Stimulated activated CD4-positive, alpha-beta T cell treated with anti-CD3 and anti-CD28 coated beads, Interleukin-1b, Interleukin-23, amount 100 ng/mL, for 4 hours (primary cell): ENCODE measurements around the gene ALLC.
"Not testable (repeated sequence)": the region's sequence is repeated elsewhere in the genome, so short reads cannot be mapped to it uniquely, and the experiment has no call there.

Source experiments
- DNase-seq, 2 donors: peaks; one replicate each; pipeline ENCODE4 v3.0.0-alpha.2; 2020; ENCODE audit warnings: low read depth in 2 of 2

The ALLC gene

DNA sequence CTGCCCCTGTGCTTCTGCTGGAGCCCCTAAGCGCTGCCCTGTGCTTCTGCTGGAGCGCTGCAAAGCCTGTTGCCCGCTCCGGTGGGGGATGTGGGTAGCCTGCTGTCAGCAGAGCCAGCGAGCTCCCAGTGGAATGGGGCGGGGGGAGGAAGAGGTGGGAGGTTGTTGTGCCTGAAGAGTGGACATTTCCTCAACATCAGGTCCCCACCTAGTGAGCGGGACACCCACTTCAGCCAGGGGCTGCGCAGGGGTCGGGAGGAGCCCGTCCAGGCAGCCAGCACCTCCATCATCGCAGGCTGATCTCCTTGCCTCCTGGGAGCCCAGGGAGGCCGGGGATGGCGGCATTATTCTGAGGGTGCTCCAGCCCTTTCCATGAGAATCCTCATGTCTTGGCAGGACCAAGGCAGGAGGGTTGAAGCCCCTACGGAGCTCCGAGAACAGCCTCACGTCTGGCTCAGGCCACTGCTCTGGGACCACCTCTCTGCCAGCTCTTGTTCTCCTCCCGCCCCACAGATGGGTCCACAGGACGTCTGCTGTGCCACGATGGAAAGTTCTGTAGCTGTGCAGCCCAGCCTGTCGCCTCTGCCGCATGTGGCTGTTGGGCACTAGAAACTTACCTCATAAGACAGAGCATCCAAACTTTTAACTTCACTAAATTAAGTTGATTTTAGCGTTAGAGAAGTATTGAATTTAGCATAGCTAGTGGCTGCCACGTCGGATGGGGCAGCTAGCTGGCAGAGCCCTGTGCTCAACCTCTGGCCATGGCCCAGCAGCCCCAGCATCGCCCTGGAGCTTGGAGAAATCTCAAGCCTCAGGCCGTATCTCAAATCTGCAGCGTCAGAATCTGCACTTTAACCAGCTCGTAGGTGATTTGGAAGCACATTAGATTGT lies 1.9 kb upstream of the ALLC start:
- no peak for DNase-seq

DNA sequence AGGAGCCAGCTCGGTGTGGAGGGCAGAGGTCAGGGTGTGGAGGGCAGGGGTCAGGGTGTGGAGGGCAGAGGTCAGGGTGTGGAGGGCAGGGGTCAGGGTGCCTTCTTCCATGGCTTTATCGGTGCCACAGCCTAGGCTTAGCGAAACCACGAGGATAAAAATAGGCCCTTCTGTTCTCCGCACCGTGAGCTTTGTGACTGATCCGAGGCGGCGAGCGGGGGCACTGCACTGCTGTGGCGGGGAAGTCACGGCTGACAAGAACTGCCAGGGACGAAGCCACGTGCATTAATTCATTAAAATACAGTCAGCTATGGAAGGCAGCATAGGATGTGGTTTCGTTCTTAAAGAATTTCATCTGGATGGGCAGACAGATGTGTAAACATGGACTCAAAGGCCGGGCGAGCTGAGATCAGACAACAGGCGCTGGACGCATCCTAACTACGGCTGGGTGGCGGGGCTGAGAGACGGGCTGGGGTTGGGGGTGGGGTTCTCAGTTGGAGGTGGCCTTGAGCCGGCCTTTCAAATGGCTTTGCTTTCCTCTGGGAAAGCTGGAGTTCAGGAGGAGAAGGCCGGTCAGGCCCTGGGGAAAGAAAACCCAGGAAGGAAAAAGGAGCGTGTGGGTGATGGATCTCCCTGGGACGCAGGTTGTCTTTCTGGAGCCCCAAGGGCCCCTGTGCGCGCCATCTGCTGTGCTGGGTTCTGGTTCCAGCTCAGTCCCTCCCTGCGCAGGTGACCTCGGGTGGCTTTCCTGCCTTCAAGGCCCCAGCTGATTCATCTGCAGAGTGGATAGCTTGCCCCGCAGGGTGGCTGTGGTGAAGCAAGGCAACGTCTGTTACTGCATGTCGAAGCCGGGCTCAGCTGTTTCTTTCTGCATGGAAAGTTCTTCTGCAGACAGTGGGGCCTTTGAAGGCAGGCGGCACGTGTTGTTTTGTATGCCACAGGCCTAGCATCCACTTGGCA lies 958 bp upstream of the ALLC start:
- DNase-seq = no peak

DNA sequence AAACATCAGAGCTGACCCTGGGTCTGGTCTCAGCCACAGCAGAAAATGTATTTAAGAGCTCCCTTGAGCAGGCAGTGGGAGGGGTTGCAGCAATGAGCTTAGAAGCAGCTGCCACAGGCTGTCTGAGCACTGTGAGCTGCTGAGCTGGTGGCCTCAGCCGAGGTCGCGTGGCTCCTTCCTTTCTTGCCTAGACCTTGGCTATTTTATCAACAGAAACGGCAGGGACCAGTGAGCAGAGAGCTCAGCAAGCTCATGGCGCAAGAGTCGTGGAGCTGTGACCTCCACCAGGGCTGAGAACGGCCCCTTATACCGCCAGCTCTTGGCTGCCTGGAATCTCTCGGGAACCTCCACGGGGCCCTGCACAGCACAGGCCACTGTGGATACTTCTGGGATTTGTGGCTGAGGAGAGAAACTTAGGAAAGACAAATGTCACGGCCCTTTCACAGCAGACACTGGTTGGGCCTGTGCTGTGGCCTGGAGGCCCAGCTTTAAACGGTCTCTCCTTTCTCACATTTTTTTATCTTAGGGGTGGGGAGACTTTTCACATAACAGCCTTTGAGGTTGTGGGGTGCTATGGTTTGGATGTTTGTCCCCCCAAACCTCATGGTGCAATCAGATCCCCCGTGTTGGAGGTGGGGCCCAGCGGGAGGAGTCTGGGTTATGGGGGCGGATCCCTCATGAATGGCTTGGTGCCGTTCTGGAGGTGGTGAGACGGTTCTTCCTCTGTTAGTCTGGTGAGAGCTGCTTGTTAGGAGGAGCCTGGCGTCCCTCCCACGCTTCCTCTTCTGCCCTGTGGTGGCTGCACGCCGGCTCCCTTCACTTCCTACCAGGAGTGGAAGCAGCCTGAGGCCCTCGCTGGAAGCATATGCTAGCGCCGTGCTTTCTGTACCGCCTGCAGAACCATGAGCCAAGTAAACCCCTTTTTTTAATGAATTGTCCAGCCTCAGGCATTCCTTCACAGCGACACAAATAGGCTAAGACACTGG lies 1.7 kb downstream of the ALLC start:
- no peak for DNase-seq

DNA sequence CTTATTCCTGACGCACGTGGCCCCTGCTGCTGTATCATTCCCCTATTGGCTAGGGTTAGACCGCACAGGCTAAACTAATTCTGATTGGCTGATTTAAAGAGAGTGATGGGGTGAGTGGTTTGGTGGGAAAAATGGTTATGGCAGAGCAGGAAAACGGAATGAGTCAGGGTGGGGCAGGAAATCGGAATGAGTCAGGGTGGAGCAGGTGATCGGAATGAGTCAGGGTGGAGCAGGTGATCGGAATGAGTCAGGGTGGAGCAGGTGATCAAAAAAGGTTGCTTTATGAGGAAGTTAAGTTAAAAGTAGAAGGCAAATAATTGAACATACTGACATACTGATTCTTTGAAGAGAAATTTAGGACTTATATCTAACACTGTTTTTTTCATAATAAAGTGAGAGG lies 2.6 kb downstream of the ALLC start:
- not testable (repeated sequence) for DNase-seq

DNA sequence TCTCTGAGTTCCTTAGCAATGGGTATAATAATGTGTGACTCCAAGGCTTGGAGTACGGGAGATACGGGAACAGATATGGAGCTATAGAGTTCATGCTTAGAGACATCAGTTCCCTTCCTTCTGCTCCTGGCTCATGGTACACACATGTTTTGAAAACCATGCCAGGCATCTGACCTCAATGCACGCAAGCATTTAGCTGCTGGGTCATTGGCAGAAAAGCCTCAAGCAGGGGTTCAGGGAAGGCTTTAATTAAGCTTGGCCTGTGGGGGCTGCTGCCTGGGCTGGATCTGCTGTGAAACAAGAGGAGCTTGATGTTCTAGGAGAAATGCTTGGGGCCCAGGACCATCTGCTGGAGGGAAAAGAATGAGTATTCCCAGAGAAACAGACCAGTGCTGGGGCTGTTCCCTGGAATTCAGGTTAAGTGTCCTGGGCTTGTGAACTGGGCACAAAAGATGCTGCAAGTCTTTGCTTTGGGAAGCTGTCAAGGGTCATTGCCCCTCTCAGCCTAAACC lies 3.2 kb downstream of the ALLC start:
- DNase-seq = no peak

DNA sequence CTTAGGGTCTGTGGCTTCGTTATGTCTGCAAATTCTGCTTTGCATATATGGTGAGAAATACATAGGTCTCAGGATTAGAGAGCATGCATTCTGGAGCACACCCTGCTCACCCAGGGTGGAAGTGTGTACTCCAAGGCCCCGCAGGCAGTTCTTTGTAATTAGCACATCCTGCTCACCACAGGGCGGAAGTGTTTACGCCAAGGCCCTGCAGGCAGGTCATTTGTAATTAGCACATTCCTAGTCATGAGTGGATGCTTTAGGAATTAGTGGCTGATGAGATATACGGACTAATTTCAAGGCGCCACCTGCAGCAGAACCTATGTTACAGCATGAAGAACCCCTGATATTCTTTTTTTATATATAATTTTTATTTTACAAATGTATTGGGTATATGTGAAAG lies 4.2 kb downstream of the ALLC start:
- no peak for DNase-seq

DNA sequence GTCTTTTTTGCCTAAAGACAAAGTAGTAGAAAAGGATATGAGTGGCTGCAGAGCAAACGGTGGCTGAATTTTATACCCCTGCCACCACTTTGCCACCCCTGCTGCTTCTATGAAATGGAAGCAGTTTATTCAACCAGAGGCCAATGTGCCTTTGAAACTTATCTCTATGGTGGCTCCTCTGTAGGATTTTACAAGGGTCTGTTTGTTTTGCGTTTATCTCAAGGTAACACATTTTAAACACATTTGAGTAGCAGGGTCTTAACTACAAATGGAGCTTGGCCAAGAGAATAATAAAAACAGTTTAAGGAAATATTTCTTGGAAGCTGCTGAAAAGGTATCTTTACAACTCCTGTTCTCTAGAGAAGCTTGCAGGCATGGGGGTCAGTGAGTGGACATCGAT lies 6.1 kb downstream of the ALLC start:
- DNase-seq = no peak

DNA sequence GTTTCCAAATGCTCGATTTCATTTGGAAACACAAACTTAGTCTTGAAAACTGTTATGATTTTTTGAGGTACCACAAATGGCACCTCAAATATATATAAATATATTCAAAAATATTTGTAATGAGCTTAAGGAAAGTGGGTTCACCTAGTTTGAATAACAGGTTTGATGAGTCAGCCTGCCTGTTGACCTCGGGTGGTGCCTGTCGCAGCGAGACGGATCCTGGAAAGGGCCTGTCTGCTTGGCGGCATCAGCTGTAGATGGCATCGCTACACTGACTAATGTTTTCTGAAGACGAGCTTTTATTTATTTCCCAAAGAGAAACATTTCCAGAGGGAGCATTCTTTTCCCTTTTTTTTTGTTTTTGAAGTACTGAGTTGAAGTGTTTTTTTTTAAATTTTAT lies 6.9 kb downstream of the ALLC start:
- DNase-seq = no peak

DNA sequence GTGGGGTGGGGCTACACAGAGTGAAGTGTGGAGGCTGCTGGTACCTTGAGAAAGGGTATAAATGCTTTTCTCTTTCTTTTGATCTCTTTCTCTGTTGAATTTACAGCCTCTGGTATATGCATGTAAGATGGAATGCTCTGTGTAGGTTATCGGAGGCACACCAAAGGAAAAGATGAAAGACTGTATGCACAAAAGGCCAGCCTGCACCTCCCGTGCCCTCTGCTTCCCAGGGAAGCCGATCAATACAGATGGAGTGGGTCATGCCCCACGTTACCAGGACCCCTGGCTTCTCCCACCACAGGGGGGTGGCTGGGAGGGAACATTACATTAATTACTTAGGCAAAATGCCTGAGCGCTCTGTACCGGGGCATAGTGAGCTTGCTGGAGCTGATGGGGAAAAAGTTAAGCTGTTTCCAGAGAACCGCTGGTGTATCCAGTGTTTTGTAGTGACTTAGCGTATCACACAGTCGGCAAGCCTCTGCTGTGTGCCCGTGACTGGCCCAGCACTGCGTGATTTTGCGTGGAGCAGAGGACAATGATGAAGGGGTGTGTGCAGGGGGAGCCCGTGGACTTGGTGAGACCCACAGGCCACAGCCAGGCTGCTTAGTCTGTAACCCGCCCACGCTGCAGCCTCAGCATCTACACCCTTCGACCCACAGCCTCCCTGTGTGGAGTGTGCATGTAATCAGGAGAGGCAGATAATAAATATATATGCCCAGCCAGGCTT lies 8.0 kb downstream of the ALLC start:
- no peak for DNase-seq

DNA sequence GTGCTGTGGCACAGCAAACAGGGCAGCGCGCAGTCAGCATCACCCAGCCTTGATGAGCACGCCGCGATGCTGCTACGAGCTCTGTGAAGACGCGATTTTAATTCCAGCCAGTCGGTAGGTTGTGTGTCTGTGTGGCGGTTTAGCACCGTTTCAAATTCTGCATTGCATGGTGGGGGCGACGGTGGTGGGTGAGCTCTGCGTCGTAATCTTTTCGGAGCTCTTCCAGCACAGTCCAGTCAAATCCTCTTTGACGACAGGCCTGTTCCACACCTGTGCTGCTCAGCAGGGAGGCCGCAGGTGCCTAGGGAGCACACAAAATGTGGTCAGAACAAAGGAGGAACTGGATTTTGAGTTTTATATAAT lies 8.6 kb downstream of the ALLC start:
- no peak for DNase-seq

DNA sequence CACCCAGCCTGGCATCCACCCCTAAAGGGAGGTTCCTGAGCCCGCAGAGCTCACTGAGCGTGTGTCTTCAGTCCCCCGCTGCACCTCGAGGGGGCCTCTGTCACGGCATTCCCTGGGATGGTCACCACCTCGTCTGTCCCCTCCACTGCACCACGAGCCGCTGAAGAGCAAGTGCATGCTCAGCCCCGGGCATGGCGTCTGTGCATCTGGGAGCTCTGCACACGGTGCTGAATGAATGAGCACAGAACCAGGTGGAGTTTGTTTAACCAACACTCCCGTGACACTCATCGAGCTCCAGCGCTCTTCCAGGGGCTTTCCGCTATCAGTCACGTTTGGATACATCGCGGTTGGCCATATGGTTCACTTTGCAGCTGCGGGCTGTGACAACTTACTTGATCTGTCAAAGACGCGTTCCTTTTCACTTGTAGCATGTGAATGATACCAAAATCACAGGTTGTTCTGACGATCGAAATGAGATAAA lies 9.2 kb downstream of the ALLC start:
- DNase-seq = no peak

DNA sequence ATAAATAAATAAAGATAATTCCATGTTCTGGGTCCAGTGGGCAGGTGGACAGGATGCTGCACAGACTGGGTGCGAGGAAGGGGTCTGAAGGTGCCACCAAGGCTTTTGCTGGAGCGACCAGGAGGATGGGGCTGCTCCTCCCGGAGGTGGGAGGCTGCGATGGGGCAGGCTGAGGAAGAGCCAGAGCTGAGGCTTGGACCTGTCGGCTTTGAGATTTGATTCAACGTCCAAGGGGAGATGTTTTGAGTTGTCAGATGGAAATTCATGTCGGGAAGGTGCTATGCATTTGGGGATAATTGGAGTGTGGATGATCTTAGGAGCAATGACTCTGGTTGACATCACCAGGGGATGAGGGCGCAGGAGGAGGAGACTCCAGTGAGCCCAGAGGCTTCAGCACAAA lies 11.7 kb downstream of the ALLC start:
- no peak for DNase-seq

DNA sequence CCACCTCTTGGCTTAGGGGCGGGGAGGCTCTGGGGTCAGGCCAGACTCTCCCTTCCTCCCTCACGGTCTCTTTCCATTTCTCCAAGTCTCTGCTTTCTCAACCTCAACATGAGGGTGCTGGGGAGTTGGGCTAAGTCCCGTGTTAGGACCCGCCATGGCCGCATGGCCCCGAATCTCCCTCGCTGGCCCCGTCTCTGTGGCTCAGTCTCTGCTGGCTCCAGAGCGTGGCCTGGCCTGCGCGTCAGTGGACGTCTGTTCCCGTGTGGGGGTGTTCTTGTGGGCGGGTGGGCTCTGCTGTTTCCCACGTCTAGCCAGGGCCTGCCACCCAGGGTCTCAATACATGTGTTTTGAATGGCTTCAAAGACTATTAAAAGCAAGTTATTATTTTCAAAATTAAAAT lies 12.4 kb downstream of the ALLC start:
- no peak for DNase-seq

DNA sequence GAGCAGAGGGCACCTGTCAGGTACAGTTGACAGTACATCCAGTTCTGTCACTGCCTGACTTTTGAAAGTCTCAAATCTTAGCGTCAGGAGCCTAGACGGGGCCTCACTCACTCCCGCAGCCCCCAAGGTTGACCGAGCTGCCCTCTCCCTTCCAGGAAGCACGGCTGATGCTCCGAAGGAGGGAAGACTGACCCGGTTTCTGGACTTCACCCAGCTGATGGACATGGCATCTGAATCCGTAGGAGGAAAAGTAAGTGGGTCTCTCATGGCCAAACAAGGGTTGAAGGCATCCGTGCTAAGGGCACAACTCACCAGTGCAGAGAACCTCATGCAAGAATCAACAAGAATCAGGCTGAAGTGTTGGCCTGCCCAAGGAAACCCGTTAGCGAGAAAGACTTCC lies 12.9 kb downstream of the ALLC start:
- DNase-seq = no peak

DNA sequence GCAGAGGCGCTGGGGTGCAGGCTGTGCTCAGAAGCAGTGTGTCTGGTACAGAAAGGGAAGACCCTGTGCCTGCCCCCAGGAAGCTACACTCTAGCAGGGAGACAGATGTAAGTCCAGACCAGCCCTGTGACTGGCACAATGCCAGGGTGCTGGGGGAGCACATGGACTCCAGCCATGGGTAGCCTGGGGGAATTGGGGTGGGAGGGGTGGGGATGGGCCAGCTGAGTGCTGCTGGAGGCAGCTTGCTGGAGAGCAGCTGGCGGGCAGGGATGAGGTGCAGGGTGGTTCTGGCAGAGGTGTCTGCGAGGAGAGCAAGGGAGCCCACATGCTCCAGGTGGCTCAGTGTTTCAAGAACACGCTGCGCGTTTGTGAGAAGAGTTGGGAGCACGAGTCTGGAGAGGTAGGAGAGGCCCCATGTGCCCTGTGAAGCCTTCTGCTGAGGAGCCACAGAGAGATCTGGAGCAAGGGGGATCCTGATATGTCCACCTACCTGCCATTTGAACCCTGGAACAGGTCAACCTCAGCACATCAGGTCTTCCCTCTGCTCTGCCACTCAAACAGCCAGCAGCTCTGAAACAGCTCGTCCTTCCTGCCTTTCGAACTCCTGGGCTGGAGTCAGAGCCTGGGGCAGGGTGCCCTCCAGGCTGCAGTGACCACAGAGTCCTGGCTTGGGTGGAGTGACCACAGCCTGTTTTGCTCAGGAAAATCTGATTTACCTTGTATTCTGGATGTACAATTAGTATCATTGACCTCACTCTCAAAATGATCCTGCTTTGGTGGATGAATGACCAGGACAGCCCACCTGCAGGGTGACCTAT lies 15.1 kb downstream of the ALLC start:
- DNase-seq = no peak

DNA sequence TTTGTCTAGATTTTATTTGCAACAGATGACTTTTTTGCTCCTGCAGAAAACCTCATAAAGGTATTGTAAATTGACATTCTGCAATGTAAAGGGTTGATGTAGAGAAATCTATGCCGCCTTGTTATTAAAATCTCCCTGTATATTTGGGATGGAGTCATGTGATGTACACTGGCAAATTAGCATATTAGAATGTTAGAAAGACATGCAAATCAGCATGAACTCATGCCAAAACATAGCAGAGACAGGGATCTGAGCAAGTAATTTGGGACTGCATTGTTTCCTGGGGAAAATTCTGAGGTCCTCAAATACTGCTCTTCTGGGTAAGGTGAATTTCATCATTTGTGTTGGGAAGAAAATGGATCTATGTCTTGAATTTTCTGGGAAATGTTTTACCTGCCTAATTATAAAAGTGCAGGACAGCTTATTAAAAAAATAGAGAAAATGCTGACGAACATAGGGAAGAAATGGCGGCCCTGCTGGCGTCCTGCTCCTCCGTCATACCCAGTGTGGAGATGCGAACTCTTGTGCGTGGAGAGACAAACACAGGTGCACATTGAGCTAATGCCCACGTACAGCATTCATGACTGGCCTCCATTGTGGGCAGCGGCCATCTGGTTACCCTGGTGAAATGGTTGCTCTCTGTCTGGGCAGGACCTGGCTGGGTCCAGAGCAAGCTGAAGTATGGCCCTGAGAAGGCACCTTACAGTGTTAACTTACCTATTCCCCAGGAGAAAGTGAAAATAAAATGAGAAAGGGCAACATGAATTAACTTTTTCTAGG lies 16.3 kb downstream of the ALLC start:
- DNase-seq = no peak

DNA sequence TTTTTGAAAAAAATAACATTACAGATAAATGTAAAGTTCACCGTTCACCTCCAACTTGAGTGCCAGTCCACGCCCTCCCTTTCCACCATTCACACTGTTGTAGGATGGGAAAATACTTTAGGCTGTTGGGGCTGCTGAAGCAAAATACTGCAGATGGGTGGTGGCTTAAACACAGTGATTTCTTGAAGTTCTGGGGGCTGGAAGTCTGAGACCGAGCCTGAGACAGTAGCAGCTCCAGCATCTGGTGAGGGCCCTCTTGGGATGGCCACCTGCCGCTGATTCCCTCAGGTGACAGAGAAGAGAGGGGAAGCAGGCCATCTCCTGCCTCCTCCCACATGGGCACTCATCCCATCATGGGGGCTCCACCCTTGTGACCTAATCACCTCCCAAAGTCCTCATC lies 17.7 kb downstream of the ALLC start:
- DNase-seq = no peak

DNA sequence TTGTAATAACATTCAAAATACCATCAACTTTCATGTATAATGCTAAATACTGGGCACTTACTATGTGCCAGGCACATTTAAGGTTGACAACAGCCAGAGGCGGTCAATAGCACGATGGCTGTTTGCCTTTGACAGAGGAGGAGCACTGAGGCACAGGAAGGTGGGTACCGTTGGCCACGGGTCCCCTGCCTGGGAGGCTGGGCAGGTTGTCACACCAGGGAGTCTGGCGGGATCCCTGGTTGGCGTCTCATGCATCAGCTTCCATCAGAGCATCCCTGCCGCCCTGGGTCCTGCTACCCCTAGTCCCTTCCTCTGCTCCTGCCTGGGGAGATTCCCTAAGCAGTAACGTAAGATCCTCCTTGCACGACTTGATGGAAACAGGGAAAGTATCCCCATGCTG lies 19.4 kb downstream of the ALLC start:
- no peak for DNase-seq

DNA sequence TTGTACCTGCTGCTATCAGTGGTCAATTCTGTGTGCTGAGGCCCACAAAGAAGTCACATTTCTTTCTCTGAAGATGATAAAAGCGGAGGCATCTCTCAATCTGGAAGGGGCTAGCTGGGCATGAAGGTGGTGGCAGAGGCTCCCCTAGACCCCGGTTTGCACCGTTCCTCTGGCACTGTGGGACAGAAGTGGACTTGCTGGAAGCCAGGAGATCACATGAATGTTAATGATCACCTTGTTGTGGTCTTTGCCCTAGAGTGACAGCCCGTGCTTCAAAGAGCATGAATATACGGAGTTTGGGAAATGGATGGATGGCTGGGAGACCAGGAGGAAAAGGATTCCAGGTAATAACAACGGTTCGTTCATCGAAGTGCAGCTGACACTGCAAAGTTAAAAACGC lies 20.2 kb downstream of the ALLC start:
- DNase-seq = no peak
